Thoracic aorta (tissue), 2 donors: Measurements from ENCODE around the gene DPH3. TPM values are rescaled to one million over a fixed set of nuclear protein-coding genes. Genes with fewer than 3 reads are reported as not detected.

Source experiments
- ATAC-seq: fragments of 150-250 bp; one replicate; pipeline ENCODE4 v1.8.0; 2017; ENCODE audit warnings: low read depth; ENCODE audit not compliant: insufficient number of reproducible peaks, low FRiP score
- DNase-seq: peaks from one replicate; pipeline ENCODE4 v3.0.0-alpha.2; 2020; ENCODE audit warnings: low spot score
- H3K27ac ChIP-seq, 2 donors: fragments of 200-600 bp; sonication (generic); 1 replicate in 1 of 2; 2 replicates in 1 of 2; pipeline ENCODE4 v1.5.1; 2016; ENCODE audit warnings: mild to moderate bottlenecking in 2 of 2, moderate library complexity in 2 of 2
- H3K27me3 ChIP-seq: fragments of 200-600 bp; sonication (generic); replicated peaks from 2 replicates; pipeline ENCODE4 v1.6.0; 2016; ENCODE audit warnings: mild to moderate bottlenecking; ENCODE audit not compliant: insufficient read depth
- H3K36me3 ChIP-seq: fragments of 200-600 bp; sonication (generic); one replicate; pipeline ENCODE4 v1.5.1; 2016
- H3K4me1 ChIP-seq, 2 donors: fragments of 200-600 bp; sonication (generic); 1 replicate in 1 of 2; 2 replicates in 1 of 2; pipeline versions ENCODE4 v1.5.1 to v1.6.0; 2016; ENCODE audit warnings: low read depth in 2 of 2, mild to moderate bottlenecking in 1 of 2; ENCODE audit not compliant: control insufficient read depth in 1 of 2
- H3K4me3 ChIP-seq: fragments of 200-600 bp; sonication (generic); 2 replicates; pipeline ENCODE4 v1.5.1; 2016; ENCODE audit warnings: mild to moderate bottlenecking
- H3K9me3 ChIP-seq: fragments of 200-600 bp; sonication (generic); 2 replicates; pipeline ENCODE4 v1.5.1; 2016
- total RNA-seq, 2 donors: library from RNA; depleted of rRNA; stranded (reverse); fragments of >200 nt; gene quantifications; one replicate each; pipeline versions ENCODE4 v1.1.0 to v1.2.3, GENCODE V29; 2016
- TF ChIP-seq, protein P1 (sequence below): fragments of 200-600 bp; sonication (generic); IDR thresholded peaks from one replicate; pipeline ENCODE4 v1.5.1; 2019; ENCODE audit warnings: antibody characterized with exemption

The DPH3 gene
- total RNA-seq, 2 donors from 2014 or later = 14.4 to 29.3 TPM

DNA sequence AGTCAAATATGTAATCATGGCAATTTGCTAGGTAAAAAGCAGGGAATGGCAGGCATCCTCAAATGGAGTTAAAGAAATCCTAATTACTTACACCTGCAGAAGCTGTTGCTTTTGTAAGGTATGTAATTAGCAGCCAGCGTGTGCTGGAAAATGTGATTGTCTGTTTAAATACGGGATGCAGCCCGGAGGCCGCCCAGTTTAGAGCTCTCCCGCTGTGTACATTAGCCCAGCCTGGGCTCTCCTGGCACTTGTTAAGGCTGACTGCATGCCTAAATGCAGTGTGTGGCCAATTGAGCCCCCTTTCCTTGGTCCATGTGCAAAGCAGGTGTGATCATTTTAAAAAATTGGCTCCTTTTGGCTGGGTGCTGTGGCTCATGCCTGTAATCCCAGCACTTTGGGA is 9.0 kb downstream of the DPH3 start:
- H3K4me1 ChIP-seq = peaks cover 6 to 37% of the 10 kb centered on the region in 2 donors
- H3K4me3 ChIP-seq = no peak overlapping the region
- H3K9me3 ChIP-seq = no peaks in the 10 kb centered on the region
- peaks cover 6% of the 10 kb centered on the region for H3K36me3 ChIP-seq
- ATAC-seq (no peak), DNase-seq (no peak)
- TF ChIP-seq, protein P1, sequence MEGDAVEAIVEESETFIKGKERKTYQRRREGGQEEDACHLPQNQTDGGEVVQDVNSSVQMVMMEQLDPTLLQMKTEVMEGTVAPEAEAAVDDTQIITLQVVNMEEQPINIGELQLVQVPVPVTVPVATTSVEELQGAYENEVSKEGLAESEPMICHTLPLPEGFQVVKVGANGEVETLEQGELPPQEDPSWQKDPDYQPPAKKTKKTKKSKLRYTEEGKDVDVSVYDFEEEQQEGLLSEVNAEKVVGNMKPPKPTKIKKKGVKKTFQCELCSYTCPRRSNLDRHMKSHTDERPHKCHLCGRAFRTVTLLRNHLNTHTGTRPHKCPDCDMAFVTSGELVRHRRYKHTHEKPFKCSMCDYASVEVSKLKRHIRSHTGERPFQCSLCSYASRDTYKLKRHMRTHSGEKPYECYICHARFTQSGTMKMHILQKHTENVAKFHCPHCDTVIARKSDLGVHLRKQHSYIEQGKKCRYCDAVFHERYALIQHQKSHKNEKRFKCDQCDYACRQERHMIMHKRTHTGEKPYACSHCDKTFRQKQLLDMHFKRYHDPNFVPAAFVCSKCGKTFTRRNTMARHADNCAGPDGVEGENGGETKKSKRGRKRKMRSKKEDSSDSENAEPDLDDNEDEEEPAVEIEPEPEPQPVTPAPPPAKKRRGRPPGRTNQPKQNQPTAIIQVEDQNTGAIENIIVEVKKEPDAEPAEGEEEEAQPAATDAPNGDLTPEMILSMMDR = no peak
- H3K27me3 ChIP-seq = no peaks in the 10 kb centered on the region
- no peak overlapping the region for H3K27ac ChIP-seq

DNA sequence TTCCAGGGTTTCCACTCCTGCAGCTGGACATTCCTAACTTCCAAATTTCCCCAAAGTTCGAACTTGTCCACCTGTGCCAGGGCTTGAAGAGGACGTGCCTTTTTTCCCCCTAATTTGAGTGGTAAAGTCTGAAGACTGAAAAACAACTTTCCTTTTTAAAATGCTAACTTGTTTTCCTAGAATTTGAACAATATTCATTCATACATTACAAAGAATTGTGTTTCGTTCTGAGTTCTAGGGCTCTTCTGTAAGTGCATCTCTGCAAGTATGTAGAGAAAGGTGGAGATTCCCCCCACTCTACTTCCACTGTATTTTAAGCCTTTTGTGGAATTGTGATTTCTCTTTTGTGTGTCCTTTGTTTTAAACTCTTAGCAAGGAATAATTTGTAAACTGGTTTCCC is 9.4 kb downstream of the DPH3 start:
- Histone ChIP-seq H3K9me3 (no peaks in the 10 kb centered on the region), H3K4me3 (no peak overlapping the region), H3K27ac (no peak overlapping the region), H3K27me3 (no peaks in the 10 kb centered on the region), H3K36me3 (peaks cover 6% of the 10 kb centered on the region), H3K4me1 (peaks cover 6 to 37% of the 10 kb centered on the region in 2 donors)
- ATAC-seq = no peak
- TF ChIP-seq, protein P1 = no peak
- no peak for DNase-seq

DNA sequence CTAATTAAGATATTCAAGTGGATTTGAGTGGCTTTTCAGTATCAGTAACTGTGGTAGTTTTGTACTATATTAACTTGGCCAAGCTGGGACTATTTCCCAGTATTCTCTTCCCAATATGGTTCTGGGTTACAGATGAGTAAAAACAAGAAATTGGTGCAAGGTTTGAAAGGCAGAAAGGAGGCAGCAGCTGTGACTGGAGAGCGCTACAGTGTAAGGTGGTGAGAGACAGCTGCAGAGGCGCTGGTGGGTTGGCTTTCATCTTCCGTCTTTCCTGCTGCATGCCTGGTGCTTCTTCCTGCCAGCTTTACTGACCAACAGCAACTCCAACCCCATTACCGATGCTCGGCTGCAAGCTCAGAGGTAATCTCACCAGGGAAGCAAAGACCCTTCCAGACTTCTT is 9.8 kb downstream of the DPH3 start:
- no peaks in the 10 kb centered on the region for H3K27me3 ChIP-seq
- no peak overlapping the region for H3K4me3 ChIP-seq
- TF ChIP-seq, protein P1 = no peak
- ATAC-seq = no peak
- H3K4me1 ChIP-seq = peaks cover 6 to 37% of the 10 kb centered on the region in 2 donors
- H3K36me3 ChIP-seq = peaks cover 4% of the 10 kb centered on the region
- no peak overlapping the region for H3K27ac ChIP-seq
- no peaks in the 10 kb centered on the region for H3K9me3 ChIP-seq
- no peak for DNase-seq

DNA sequence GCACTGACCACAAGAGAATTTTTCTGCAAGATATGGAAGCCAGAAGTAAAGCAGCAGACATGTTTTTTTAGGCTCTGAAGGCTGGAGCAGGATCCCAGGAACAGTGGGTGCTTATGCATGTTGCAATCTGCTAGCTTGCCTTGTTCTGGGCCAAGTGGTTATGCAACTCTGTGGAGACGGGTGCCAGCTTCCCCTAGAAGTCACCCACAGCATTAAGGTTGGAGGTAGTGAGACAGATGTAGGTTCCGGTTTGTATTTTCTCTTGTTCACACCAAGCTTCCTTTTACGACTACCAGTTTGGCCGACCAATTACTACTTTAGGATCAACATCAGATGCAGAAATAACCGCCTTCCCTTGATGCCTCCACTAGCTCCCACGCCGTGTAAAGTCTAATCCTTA is 11.1 kb downstream of the DPH3 start:
- Histone ChIP-seq H3K4me1 (peaks cover 6 to 35% of the 10 kb centered on the region in 2 donors), H3K27ac (peak overlapping the region; percentile 4 to 31), H3K9me3 (no peaks in the 10 kb centered on the region), H3K27me3 (no peaks in the 10 kb centered on the region), H3K4me3 (no peak overlapping the region), H3K36me3 (no peaks in the 10 kb centered on the region)
- ATAC-seq (peak; percentile 72), DNase-seq (no peak)
- TF ChIP-seq, protein P1 = no peak

DNA sequence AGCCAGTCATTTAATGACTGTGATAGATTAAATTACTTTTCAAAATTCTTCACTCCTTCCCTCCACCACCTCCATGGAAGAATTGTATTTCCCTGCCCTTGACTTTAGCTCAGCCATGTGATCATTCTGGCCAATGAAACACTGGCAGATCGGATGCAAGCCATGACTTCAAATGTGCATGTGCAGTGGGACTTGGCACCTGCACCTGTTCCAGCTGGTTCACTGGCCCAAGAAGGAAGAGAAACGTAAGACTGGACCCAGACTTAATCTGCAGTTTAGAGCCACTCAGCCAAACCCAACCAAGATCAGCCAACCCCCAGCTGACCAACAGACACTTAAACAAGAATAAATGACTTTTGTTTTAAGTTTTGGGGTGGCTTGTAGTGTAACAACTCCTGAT is 11.8 kb downstream of the DPH3 start:
- DNase-seq (no peak), ATAC-seq (no peak)
- Histone ChIP-seq H3K27ac (peak overlapping the region; percentile 4 to 31), H3K4me1 (peaks cover 6 to 29% of the 10 kb centered on the region in 2 donors), H3K9me3 (no peaks in the 10 kb centered on the region), H3K36me3 (no peaks in the 10 kb centered on the region), H3K27me3 (no peaks in the 10 kb centered on the region), H3K4me3 (no peak overlapping the region)
- TF ChIP-seq, protein P1 = no peak
